Prostate gland (tissue), 2 donors: ENCODE data around the gene TMEM240.
"Not testable (repeated sequence)": the region's sequence is repeated elsewhere in the genome, so short reads cannot be mapped to it uniquely, and the experiment has no call there.

Experiments used
- POLR2A ChIP-seq: fragments of 450-650 bp; IDR thresholded peaks from one replicate; pipeline ENCODE4 v1.6.1; 2016; ENCODE audit warnings: antibody characterized with exemption, mild to moderate bottlenecking
- TF ChIP-seq, protein P1 (sequence below), 4 experiments: fragments of 200-600 bp in 2 of 4; fragments of 450-650 bp in 2 of 4; sonication (generic) in 2 of 4; IDR thresholded peaks; 1 replicate in 3 of 4; 2 replicates in 1 of 4; pipeline ENCODE4 v1.5.1; 2016 to 2019; ENCODE audit warnings: antibody characterized with exemption in 4 of 4, mild to moderate bottlenecking in 2 of 4, moderate library complexity in 2 of 4

DNA sequence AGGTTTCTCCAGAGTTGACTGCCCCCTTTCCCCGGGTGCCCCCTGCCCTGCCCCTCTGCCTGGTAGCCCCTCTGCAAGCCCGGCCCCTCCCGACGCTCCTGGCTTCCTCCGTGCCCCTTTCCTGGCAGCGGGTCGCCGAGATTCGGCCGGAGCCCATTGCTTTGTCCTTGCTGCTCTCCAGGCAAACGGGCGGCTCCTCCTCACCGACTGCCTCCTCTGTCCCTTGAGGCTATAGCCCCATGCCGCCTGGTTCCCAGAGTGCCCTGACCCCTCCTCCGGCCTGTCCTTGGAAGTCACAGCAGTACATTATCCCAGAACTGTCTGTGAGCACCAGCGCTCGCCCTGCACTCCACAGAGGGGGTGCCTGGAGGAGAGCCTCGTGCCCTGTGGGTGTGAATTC is 26.7 kb downstream of the TMEM240 start:
- TF ChIP-seq, protein P1, sequence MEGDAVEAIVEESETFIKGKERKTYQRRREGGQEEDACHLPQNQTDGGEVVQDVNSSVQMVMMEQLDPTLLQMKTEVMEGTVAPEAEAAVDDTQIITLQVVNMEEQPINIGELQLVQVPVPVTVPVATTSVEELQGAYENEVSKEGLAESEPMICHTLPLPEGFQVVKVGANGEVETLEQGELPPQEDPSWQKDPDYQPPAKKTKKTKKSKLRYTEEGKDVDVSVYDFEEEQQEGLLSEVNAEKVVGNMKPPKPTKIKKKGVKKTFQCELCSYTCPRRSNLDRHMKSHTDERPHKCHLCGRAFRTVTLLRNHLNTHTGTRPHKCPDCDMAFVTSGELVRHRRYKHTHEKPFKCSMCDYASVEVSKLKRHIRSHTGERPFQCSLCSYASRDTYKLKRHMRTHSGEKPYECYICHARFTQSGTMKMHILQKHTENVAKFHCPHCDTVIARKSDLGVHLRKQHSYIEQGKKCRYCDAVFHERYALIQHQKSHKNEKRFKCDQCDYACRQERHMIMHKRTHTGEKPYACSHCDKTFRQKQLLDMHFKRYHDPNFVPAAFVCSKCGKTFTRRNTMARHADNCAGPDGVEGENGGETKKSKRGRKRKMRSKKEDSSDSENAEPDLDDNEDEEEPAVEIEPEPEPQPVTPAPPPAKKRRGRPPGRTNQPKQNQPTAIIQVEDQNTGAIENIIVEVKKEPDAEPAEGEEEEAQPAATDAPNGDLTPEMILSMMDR (IDR thresholded peaks at IDR 0.05), result not testable (repeated sequence)
- TF ChIP-seq POLR2A, result not testable (repeated sequence)
